Stimulated activated naive CD4-positive, alpha-beta T cell treated with Interleukin-2 at 50 U/mL for 16 hours (primary cell): Measurements from ENCODE around the gene MAP3K12.

Experiments used
- DNase-seq: peaks from one replicate; lab custom pipeline; 2025; lab: John Stamatoyannopoulos, UW

The MAP3K12 gene

DNA sequence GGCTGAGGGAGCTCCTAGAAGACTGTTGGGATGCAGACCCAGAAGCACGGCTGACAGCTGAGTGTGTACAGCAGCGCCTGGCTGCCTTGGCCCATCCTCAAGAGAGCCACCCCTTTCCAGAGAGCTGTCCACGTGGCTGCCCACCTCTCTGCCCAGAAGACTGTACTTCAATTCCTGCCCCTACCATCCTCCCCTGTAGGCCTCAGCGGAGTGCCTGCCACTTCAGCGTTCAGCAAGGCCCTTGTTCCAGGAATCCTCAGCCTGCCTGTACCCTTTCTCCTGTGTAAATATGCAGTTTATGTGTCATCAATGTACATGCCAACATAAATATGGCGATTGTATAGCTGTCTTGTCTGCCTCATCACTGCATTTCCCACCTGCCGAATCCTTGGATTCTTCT is 68.1 kb downstream of the MAP3K12 start:
- no peak for DNase-seq

DNA sequence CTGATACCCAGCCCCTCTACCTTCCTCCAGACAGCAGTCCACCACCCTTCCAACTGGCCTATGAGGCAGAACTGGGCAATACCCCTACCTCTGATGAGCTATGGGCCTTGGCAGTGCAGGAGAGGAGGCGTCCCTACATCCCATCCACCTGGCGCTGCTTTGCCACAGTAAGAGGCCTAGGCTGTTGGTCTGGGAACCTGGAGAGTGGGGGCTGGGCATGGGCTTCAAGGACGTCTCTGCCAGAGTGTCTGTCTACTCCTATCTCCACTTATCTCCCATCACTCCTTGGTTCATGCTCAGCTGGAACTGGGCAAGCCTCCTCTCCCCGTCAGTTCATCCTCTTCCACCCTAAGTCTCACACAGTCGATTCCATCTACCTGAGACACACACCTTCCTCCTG is 69.1 kb downstream of the MAP3K12 start:
- DNase-seq: no peak
